Globus pallidus (tissue), 1 donor: ENCODE measurements around the gene RNF145.
"Not testable (repeated sequence)": the region's sequence is repeated elsewhere in the genome, so short reads cannot be mapped to it uniquely, and the experiment has no call there.

ENCODE experiments used
- DNase-seq: peaks from one replicate; pipeline ENCODE4 v3.0.0-alpha.2; 2015; ENCODE audit warnings: low spot score

RNF145 gene, protein sequence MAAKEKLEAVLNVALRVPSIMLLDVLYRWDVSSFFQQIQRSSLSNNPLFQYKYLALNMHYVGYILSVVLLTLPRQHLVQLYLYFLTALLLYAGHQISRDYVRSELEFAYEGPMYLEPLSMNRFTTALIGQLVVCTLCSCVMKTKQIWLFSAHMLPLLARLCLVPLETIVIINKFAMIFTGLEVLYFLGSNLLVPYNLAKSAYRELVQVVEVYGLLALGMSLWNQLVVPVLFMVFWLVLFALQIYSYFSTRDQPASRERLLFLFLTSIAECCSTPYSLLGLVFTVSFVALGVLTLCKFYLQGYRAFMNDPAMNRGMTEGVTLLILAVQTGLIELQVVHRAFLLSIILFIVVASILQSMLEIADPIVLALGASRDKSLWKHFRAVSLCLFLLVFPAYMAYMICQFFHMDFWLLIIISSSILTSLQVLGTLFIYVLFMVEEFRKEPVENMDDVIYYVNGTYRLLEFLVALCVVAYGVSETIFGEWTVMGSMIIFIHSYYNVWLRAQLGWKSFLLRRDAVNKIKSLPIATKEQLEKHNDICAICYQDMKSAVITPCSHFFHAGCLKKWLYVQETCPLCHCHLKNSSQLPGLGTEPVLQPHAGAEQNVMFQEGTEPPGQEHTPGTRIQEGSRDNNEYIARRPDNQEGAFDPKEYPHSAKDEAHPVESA

DNA sequence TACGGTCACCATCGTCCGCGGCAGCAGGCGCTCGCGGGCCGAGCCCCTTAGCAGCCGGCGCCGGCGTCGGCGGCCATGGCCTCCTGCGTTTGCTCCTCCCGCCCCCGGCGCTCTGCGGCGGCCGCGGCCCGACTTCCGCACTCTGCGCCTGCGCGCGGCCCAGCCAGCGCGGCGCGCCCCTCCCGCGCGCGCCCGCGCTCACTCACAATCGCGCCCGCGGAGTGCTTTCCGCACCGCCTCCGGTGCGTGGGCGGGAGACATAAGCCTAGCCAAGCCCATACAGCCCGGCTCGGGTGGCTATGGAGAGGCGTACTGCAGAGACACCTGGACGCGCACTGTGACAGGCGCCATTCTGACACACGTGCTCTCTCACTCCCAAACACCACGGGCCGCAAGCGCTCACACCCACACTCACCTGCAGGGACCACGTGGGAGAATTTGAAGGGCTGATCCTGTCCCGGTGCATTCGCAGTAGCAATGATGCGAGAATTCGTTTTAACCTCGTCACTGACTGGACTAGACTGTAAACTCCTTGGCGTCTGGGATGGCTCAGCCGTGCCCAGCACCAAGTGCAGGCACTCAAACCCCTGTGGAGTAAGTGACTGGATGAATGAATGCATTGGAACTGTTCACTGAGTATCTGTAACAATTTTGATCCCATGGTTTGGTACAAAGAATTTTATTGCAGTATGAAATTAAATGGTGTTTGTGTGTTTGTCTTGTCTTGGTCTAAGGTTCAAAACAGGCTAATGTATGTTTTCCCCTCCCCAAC lies at the start of gene RNF145:
Gene RNF145, minus strand, starts transcription at position 116 of the 772 bp plus-strand sequence. CDS start 5,936 bp downstream, outside the sequence.
- DNase-seq = peak; percentile 79

DNA sequence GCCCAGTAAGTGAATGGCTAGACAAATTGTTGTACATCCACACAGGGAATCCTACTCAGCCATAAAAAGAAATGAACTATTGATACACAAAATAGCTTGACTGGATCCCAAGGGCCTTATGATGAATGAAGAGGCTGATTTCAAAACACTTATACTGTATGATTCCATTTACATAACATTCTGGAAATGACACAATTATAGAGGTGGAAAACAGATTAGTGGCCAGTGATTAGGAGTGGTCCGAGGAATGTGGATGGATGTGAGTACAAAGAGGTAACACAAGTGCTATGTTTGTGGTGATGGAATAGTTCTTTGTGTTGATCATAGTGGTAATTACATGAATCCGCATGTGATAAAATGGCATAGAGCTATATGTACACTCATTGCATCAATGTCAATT lies 49.0 kb upstream of the RNF145 start:
- DNase-seq = no peak

DNA sequence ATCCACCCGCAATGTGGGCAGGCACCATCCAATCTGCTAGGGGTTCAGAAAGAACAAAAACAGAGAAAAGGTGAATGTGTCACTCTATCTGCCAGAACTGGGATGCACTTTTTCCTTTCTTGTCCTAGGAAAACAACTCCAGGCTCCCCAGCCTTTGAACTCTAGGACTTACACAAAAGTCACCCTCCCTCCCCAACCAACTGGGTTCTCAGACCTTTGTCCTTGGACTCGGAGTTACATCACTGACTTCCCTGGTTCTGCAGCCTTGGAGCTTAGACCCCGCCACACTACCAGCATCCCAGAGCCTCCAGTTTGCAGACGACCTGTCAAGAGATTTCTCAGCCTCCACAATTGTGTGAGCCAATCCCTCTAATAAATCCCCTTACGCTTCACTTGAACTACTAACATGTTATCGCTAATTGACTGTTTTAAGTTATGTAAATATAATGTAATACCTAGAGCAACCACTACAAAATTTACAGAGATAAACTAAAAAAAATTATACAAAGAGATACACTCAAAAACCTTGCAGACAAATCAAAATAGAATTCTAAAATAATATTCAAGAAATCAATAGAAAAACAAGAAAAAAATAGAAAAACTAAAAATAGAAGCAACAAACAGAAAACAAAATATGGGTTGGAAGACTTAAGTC lies 48.4 kb upstream of the RNF145 start:
- DNase-seq = no peak

DNA sequence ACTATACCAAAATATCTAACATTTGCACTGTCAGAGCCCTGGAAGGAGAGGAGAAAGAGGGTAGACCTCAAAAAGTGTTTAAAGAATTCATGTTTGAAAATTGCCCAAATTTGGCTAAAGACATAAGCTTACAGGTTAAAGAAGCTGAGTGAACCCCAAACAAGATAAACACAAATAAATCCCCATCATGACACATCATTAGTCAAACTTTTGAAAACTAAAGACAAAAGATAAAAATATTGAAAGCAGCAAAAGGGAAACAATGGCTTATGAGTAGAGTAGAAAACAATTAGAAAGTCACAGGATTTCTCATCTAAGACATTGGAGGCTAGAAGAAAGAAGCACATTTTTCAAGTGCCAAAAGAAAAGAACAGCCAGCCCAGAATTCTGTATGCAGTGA lies 47.7 kb upstream of the RNF145 start:
- no peak for DNase-seq

DNA sequence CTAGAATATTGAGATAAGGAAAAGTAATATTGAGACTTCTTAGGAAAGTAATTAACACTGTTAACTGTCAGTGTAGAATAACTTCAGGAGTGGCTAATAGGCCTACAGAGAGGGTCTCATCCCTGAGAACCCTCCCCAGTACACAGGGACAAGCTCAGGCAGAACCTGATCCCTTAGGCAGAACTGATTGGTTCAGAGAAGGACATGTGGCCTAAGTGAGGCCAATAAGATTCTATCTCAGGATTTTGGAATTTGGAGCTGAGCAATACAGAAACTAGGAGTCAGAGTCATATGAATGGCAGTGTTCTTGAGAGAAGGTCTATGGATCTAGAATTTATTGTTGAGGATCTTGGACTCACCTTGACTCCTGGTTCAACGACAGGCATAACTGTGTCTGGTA lies 42.8 kb upstream of the RNF145 start:
- no peak for DNase-seq

DNA sequence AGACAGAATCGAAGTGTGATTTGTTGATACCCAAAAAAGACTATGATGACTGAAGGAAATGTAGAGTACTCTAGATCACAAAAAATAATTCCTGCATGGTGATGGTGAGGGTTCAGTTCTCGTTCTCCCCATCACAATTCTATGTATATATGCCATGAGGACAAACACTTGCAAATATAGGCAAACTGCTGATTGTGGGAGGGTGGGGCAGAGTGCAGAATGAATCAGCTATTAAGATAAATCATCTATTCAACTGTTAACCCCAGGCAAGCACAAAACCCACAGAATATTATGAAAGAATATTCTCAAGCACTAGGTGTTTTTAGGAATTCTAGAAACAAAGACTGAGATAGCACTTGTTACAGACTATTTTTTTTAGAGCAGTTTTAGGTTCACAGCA lies 39.8 kb upstream of the RNF145 start:
- DNase-seq = no peak

DNA sequence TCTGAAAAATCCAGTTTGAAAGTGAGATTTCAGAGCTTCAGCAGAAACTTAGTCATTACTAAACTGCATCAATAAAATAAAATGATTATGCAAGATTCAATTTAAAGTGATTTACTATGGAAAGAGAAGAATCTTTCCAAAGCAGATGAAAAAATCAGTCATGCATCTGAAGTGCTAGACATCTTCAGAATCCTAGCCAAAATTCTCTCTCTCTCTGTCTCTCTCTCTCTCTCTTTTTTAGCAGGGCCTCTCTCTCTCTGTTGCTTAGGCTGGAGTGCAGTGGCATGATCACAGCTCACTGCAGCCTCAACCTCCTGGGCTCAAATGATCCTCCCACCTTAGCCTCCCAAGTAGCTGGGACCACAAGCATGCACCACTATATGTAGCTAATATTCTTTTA lies 35.5 kb upstream of the RNF145 start:
- no peak for DNase-seq

DNA sequence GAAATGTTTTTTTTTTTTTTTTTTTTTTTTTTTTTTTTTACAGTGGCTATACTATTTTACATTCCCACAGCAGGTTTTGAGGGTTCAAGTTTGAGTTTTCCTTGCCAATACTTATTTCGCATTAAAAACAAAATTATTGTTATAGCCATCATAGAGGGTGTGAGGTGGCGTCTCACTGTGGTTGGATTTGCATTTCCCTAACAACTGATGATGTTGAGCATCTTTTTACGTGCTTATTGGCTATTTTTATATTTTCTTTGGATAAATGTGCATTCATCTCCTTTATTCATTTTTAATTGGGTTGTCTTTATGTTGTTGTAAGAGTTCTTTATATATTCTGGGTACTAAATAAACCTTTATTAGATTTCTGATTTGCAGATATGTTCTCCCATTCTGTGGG lies 34.8 kb upstream of the RNF145 start:
- no peak for DNase-seq

DNA sequence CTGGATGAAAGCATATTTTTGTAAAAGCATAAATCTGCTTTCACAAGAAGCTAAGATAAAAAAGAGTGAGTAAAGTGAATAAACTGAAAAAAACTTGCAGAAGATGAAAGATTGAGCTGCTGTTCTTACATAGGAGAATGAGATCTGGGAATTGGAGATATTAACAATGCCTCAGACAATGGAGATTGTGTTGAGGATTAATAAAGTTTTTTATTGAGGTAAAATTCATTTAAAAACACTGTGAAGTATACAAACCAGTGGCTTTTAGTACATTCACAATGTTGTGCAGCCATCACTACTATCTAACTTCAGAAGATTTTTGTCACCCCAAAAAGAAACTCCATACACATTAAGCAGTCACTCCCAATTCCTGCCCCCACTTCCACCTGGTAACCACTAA lies 34.0 kb upstream of the RNF145 start:
- no peak for DNase-seq

DNA sequence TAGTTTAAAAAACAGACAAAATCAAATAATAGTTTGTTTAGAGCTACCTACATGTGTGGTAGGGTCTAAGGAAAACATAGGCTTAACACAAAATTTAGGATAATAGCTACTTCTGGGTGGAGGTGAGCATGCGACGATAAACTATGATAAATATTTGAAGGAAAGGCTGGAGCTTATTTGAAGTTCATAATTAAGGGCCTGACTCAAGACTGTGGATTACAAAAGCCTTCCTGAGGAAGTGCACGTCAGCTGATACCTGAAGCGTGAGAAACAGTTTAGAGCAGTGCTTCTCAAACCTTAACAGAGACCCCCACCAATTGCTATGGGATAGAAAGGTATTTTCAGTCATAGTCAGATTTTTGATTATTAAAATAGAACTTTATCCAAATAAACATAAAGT lies 33.3 kb upstream of the RNF145 start:
- no peak for DNase-seq

DNA sequence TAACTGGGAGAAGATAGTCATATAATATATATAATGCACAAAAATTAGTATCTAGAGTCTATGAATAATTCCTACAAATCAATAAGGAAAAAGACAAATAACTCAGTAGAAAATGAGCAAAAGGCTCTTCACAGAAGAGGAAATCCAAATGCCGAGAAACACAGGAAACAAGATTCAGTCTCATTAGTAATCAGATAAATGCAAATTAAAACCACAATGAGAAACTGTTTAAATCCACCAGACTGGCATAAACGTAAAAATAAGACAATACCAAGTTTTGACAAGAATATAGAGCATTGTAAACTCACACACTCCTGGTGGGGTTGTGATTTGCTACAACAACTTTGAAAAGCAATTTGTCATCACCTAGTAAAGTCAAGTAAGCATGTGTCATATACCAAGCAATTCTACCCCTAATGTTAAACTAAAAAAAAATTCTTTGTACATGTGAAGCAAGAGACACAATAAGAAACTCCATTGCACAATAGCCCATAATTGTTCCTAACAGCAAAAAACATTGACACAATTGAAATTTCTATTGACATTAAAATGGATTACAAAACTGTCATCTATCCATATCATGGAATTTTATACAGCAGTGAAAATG lies 32.7 kb upstream of the RNF145 start:
- no peak for DNase-seq

DNA sequence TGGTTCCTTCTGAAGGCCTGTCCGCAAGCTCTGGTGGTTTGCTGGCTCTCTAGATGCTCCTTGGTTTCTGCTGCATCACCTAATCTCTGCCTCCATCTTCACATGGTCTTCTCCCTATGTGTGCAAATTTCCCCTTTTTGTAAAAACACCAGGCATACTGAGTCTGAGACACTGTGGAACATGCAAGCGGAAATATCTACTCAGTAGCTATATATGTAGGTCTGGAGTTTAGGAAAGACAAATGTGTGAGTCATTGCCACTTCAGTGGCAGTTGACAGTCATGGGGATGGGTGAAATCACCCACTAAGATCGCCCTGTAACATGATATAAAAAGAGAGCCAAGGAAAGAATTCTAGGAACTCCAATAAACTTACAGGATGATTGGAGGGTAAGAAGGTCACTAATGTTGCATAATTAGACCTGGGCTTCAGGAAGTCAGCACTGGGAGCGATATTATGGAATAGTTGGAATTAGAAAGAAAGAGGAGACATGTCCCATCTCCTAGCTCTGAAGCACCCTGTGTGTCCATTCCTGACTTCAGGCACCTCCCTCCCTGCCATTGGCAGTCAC lies 31.0 kb upstream of the RNF145 start:
- DNase-seq = no peak

DNA sequence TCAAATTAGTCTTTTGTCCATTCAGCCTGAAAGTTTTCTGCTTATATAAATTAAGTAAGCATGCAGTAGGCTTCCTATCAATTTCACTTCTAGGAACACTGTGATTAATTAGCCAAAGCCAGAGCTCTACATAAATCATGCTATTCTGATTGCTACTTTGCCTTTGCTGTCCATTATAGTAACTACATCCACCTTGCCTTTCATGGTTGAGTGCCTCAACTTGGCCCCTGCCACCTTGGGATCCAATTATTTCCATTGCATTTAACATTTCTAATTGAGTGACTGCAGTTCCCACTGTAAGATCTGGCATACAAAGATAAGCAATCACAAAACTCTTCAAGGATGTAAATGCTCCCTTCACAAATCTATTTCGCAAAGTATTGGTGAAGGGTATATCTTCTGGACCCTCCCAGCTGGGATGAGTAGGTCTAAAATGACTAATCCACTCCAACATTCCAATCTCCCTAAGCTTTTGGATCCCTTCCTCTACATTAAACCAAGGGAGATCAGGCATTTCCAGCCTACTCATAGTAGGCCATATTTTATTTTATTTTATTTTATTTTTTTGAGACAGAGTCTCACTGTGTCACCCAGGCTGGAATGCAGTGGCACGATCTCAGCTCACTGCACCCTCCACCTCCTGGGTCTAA lies 26.6 kb upstream of the RNF145 start:
- DNase-seq = not testable (repeated sequence)

DNA sequence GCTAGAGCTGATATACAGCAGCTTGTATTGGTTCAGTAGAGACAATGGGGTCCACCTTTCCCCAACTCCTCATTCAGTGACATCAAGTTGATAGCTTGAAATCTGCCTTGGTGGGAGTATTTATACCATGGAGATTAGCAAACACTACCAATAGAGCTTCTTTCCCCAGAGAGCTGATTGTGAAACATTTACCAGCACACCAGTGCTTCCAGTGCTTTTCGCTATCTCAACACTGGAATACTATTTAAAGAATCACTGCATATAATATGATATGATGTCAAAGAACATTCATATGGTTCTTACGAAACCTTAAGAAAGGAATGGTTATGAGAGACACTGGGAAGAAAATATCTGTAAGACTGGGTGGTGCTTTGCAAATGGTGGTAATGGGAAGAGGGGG lies 21.8 kb upstream of the RNF145 start:
- no peak for DNase-seq

DNA sequence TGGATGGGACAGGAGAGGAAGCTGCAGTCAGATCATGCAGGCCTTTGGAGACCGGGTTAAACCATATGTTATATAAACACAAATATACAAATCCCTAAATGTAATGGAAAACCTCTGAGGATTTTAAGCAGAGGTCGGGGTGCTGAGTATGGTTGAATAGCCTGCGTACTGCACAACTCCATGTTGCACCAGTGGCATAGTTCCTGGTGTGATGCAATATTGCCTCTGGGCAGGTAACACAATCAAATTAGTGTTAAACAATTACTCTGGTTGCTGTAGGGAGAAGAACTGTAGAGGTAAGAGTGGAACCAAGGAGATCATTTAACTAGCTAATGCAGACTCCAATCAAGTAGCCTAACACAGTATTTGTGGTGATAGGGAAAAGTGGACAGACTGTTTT lies 21.3 kb upstream of the RNF145 start:
- no peak for DNase-seq

DNA sequence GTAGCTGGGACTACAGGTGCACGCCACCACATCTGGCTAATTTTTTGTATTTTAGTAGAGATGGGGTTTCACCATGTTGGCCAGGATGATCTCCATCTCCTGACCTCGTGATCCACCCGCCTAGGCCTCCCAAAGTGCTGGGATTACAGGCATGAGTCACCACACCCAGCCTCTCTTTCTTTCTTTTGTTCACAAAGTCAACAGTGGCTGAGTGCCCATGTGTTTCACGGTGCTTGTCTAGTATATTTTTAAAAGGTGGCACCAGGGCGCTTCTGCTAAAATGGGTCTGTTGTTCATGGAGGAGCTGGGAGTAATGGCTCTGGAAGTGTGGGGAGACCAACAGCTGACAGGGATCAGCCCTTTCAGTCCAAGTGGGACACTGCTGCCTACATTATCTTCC lies 18.7 kb upstream of the RNF145 start:
- DNase-seq = not testable (repeated sequence)

DNA sequence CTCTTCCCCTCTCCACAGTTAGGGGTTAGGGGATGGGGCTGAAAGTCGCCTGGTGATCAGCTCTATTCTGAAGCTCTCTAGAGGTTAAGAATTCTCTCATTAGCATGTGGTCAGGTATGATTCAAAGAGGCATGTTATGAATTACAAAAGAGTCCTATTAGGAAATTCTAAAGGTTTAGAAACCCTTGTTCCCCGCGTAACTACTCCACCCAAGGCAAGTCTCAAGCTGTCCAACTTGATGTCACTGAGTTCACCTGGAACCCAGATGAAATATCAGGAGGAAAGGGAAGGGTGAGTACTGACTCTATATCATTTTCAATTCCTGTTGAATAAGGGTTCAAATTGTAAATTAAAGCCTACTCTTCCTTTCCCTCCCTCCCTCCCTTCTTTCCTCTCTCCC lies 18.1 kb upstream of the RNF145 start:
- no peak for DNase-seq

DNA sequence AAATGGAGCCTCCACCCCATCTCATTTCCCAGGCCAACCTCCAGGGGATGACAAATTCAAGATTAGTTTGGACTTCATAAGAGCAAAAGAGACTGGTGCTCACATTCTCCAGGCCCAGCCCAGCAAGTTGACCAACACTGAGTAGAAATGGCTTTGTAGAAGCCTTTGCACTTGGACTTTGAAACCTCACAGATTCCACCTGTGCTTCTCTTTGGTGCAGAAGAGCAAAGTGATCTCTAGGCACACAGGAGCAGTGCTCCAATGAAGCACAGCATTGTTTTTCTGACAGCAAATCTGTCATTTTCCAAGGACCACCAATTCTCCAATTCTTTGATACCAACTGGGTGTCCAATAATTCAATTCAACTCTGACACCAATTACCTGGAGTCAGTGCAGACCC lies 17.1 kb upstream of the RNF145 start:
- DNase-seq = no peak

DNA sequence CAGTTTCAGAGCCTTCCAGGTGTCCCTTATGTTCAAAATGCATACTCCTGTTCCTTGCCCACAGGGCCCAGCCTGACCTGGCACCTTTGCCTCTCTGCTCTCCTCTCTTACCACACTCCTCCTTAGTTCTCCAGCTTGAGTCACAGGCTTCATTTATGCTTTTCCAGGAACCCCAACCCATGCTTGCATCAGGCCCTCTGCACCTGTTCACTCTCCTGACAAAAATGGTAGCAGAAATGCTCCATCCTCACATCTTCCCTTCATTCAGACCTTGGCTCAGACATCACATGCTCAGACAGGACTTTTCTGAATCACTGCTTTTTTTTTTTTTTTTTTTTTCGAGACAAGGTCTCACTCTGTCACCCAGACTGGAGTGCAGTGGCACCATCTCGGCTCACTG lies 15.1 kb upstream of the RNF145 start:
- no peak for DNase-seq

DNA sequence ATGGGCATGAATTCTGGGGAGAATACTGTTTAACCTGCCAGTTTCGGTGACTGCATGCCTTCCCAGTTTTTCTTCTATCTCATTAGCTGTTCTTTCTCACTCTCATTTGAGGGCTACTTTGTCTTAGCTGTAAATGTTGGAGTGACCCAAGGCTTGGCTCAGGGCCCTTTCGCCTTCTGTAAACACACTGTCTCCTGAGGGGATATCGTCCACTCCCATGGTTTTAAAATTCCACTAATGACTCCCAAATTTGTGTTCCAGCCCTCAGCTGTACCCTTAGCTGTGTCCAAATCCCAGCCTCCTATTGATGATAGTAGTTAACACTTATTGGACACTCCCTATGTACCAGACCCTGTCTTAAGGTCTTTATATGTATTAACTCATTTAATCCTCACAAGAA lies 14.1 kb upstream of the RNF145 start:
- DNase-seq = no peak

DNA sequence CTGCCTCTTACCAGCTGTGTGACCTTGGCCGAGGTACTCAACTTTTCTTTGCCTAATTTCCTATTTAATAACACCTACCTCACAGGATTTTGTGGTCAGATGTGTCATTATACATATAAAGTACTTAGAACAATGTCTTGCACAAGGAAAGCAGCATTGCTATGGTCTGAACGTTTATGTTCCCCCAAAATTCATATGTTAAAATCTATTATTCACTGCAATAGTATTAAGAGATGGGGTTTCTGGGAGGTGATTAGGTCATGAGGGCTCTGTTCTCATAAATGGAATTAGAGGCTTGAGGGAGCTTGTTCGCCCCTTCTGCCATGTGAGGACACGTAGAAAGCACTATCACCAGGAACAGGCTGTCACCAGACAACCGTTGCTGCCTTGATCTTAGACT lies 10.9 kb upstream of the RNF145 start:
- DNase-seq = no peak
